Activated CD4-positive, alpha-beta T cell treated with anti-CD3 and anti-CD28 coated beads for 1 hour (primary cell): Measurements from ENCODE around the gene ZNF397.
"Not testable (repeated sequence)": the region's sequence is repeated elsewhere in the genome, so short reads cannot be mapped to it uniquely, and the experiment has no call there.

Experiments used
- DNase-seq: peaks from one replicate; pipeline ENCODE4 v3.0.0-alpha.2; 2020

Gene ZNF397

DNA sequence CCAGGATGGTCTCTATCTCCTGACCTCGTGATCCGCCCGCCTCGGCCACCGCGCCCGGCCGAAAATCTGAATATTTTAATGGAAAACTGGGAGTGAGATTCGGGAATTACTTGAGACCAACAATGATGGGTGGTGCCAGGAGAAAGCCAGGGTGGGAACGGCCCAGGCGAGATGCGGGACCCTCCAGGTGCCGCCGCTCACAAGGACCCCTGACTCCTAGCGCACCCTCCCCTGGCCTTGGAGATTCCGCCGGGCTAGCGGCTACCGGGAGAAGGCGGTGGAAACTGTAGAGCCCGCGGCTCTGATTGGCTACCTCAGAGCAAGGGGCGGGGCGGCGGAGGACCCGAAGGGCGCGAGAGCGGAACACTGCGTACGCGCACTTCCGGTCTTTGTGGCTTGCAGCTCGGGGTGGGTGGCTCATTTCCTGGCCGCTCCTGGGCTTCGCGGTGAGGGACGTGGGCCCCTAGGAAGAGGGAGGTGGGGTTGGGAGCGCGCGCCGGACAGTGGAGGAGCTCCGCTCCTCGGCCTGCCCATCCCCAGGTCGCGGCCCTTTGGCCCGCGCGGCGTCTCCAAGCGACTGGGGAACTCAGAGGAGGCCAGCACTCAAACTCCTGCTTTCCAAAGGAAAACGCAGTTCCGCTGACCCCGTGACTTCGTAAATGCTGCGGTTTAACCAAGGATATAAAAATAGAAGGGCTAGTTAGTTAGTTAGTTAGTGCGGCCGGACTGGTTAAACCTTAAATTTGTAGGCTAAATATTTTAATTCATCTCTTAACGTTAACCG lies at the start of gene ZNF397:
Gene ZNF397, plus strand, starts transcription at position 371 of the 784 bp plus-strand sequence. CDS start 1,437 bp downstream, outside the sequence.
- peak; percentile 91 for DNase-seq

DNA sequence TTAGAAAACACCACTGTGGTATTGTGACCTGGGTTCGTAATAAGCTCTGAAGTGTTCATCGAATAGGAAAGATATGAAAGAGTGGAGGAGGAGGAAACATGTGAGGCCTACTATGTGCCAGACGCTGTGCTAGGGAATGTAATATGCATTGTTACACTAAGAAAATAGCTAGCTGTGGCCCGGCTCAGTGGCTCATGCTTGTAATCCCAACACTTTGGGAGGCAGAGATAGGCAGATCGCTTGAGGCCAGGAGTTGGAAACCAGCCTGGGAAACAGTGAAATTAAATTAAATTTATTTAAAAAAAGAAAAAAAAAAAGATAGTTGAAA lies 49.2 kb upstream of the ZNF397 start:
- DNase-seq = no peak

DNA sequence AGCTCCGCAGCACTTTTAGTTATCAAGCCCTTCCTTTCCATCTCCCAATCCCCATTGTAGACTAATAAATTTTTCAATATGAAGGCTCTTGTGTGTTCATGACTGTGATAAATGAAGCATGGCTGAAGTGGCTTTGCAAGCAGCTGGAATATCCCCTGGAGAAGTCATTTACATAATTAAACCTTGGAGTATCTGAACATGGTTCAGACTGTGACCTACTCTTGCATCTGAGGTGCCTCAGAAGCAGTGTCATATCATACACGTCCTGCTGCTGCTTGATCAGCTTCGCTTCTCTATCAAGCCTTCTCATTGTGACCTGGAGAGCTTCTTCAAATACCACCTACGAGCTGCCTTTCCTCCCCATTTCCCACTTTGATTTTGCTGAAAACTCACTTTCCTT lies 48.4 kb upstream of the ZNF397 start:
- DNase-seq = no peak

DNA sequence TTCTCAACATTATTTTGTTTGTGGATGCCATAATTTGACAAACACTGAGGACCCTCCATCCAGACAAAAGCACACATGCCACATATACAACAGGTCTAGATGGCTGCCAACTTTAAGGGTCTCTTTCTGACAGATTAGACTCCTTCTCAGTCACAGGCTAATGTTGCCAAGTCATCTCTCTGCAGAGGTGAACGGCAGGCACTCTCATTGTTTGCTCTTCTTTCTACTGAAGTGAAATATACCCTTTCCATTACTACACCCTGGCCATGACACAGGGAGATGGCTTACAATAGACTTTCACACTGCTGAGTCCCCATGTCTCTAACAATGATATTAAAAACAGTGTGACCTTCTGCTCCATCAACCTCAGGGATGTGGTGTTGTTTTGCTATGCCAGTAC lies 47.5 kb upstream of the ZNF397 start:
- DNase-seq = no peak

DNA sequence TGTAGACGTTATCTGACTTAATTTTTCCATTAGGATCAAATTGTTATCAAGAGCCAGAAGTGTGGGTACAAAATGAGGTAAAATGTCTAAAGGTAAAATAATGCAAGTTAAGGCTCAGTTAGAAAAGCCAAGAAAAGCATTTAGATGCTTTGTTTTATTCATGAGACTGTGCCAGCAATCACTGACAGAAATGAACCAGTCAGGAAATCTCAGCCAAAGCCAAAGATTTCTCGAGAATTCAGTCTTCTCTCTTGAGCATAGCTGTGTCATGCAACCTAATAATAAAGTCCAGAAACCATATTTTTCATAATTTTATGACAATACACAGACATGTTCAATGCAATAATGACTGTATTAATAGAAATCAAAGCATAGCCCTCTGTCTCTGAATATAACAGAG lies 43.5 kb upstream of the ZNF397 start:
- no peak for DNase-seq

DNA sequence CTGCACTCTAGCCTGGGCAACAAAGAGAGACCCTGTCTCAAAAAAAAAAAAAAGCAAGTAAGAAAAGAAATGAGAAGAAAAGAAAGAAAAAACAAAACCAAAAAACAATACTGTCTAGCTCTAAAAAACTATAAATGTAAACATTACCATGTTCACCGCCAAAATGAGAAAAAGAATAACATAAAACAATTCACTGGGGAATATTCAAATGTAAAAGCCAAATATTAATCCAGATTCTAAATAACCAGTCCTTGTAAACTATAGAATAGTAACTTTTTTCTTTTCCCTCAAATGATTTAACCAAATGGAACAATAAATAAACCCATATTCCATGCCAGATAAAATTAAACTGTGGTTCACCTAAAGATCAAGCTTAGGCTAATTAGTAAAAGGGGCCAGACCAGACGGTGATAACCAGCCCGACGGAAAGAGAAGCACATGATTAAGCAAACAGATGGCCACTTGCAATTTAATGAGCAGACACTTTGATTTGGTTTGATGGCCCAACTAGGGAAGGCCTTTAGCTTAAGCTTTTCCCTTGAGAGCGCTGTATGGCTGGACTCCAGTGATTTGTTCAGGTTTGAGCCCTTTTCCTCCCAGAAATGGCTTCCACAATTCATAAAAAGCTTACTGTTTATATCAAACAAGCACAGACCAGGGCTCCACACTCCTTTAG lies 39.4 kb upstream of the ZNF397 start:
- DNase-seq = no peak

DNA sequence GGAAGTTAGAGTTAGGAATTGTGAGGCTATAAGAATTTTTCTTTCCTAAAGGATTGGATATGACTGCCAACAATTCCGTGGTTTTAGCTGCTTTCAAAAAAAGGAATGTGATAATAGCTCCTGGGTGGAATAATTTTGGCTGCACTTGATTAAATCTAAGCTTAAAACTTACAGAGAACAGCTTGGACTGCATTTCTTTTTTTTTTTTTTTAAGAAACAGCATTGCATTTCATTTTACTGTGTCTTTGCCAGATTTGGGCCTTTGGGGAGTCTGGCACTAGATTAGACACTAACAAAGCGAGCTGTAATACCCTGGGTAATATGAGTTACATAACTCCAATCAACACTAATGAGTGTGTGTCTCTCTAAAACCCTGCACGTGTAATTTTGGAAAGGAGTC lies 37.8 kb upstream of the ZNF397 start:
- no peak for DNase-seq

DNA sequence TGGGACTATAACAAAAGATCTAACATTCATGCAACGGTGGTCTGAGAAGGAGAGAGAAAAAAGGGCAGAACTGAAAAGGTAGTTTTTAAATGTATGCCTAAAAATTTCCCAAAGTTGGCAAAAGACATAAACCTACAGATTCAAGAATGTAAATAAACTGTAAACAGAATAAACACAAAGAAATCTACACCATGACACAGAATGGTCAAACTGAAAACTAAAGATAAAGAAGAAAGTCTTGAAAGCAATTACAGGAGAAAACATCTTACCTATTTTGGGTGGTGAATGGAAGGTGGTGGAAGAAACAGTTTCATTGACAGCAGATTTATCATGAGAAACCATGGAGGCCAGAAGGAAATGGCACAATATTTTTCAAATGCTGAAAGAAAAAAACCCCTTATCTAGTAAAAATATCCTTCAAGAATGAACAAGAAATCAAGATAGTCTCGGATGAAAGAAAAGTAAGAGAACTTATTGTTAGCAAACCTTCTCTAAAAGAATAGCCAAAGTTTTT lies 35.6 kb upstream of the ZNF397 start:
- no peak for DNase-seq

DNA sequence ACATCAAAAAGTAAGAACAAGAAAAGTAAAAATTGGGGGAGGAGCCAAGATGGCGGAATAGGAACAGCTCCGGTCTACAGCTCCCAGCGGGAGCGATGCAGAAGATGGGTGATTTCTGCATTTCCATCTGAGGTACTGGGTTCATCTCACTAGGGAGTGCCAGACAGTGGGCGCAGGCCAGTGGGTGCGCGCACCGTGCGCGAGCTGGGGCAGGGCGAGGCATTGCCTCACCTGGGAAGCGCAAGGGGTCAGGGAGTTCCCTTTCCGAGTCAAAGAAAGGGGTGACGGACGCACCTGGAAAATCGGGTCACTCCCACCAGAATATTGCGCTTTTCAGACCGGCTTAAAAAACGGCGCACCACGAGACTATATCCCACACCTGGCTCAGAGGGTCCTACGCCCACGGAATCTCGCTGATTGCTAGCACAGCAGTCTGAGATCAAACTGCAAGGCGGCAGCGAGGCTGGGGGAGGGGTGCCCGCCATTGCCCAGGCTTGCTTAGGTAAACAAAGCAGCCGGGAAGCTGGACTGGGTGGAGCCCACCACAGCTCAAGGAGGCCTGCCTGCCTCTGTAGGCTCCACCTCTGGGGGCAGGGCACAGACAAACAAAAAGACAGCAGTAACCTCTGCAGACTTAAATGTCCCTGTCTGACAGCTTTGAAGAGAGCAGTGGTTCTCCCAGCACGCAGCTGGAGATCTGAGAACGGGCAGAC lies 34.9 kb upstream of the ZNF397 start:
- DNase-seq = not testable (repeated sequence)

DNA sequence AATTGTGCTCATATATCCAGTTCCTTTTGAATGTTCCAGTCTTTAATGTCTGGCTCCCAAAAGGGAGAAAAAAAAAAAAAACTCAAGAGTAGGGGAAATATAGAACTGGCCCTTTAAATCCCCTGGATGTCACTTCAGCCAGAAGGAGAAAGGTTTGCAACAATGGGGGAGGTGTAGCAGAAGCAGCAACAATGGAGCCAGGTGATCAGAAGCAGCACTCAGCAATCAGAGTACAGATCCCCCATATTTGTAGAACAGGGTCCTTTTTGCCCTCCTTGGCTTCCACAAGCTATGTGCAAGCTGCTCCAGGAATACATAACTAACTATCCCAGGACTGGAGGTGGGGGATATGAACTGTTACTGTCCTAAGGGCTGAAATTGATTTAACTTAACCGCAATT lies 25.8 kb upstream of the ZNF397 start:
- DNase-seq = no peak

DNA sequence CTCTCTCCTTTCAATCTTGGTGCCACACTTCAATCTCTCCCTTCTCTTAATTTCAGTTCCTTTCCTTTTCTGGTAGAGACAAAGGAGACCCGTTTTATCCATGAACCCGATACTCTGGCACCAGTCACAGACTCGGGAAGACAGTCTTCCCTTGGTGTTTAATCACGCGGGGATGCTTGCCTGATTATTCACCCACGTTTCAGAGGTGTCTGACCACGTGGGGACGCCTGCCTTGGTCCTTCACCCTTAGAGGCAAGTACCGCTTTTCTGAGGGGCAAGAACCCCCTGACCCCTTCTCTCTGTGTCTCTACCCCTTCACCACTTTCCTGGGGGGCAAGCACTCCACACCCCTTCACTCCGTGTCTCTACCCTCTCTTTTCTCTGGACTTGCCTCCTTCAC lies 24.2 kb upstream of the ZNF397 start:
- not testable (repeated sequence) for DNase-seq

DNA sequence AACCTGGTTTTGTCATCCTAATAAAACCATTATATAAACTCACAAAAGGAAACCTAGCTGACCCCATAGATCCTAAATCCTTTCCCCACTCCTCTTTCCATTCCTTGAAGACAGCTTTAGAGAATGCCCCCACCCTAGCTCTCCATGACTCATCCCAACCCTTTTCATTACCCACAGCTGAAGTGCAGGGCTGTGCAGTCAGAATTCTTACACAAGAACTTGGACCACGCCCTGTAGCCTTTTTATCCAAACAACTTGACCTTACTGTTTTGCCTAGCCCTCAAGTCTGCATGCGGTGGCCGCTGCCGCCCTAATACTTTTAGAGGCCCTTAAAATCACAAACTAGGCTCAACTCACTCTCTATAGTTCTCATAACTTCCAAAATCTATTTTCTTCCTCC lies 21.5 kb upstream of the ZNF397 start:
- not testable (repeated sequence) for DNase-seq

DNA sequence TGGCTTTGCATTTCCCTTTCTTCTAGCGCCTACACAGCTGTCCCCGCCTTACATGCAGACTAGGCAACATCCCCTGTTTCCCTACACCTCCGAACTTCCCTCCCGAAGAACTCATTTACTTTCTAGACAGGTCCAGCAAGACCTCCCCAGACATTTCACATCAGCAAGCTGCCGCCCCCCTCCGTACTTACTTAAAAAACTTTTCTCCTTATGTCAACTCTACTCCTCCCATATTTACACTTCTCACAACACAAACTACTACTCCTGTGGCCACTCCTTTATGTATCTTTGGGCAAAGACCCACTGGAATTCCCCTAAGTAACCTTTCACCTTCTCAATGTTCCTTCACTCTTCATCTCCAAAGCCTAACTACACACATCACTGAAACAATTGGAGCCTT lies 20.4 kb upstream of the ZNF397 start:
- DNase-seq = no peak

DNA sequence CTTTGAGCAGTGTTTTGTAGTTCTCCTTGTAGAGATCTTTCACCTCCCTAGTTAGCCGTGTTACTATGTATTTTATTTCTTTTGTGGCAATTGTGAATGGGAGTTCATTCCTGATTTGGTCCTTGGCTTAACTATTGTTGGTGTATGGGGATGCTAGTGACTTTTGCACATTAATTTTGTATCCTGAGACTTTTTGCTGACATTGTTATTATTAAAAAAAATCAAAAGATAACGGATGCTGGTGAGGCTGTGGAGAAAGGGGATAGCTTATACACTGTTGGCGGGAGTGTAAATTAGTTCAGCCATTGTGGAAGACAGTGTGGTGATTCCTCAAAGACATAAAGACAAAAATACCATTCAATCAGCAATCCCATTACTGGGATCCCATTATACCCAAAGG lies 17.0 kb upstream of the ZNF397 start:
- DNase-seq = no peak

DNA sequence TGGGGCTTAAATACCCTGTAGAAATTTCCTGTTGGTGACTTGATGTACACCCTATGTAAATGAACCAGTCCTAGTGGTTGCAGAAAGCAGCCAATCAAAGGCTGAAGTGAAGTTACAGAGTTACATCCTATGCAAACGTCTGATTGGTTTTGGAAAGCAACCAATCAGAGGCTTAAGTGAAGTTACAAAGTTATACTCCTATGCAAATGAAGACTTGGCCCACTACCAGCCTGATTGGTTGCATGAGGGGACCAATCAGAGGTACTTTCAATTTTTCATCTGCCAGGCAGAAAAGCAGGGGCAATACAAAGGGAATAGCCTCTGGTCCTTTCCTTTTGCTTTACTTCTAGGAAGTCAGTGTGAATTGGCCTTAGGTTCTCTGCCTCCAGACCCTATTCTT lies 13.6 kb upstream of the ZNF397 start:
- DNase-seq = no peak

DNA sequence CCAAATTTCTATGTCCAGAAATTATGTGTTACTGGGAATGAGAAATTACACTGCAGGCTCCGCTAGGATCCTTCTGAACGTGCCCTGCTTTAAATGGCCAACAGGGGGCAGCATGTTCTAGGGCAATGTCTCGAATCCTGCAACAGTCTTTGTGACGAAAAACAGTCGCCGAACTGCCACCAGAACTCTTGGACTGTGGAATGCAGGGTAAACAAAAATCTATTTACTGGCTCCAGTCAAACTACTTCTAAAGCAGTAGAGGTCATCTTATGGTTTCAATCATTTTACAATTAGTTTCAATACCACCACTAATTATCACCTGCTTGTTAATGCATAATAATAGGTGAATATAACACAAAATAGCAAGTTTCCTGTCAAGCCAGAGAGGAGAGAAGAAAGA lies 9.8 kb upstream of the ZNF397 start:
- DNase-seq = peak; percentile 67

DNA sequence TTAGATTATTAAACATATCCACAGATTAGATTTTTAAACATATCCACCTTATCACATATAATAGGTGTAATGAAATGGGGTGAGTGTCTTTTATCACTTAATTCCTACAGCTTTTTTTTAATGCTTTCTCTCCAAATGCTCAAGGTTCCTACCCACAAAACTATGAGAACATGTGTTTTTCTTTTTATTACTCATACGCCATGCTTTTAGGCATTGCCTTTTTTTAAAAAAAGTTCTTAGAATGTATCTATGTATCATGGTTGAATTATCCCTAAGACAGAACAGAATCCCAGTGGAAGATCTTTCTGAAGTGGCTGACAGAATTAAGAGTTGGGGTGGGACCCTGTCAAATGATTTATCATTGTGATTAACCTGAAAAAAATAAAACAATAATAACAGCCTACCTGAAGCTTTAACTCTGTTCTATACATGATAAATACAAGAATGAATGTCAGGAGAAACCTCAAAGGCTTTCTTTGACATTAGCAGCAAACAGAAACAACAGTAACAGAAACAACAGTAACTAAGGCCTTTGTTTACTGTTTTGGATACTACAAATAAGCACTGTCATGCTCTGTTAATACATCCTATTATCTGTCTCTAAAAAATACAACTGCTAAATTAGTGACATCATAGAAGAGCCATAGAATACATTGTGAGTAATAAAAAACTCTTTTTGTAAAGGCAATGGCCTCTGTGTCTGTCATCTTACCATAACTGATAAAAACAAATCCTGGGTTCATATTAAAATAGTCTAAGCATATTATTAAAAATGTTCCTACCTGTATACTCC lies 4.1 kb upstream of the ZNF397 start:
- DNase-seq = no peak

DNA sequence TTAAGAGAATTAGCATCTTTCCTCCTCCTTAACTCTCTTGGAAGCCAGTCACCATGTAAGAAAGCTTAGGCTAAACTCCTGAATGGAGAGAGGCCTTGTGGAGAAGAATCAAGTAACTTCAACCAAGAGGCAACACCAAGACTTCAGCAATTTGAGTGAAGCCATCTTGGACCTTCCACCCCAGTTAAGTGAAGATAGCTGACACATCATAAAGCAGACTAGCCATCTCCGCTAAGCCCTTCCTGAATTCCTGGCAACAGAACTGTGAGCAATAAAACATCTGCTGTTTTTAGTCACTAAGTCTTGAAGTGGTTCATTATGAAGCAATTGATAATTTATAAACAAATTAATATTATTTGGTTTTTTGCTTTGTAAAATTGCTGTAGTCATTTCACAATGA lies 1.5 kb upstream of the ZNF397 start:
- no peak for DNase-seq

DNA sequence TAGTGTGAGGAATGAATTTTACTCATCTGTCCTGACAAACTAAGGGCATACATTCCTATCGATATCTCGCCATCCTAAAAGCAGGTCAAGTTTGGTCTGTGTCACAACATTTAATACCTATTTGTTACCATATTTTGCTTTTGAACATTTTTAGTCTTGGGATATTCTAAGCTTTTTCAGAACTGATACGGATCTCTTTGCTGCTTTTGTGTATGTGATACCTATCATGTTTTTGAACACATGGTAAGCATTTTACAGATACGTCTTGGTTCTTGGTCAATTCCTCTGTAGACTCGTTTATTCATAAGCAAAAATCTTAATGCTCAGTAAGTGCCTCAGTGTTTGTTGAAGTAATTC lies 592 bp downstream of the ZNF397 start:
- DNase-seq = no peak

DNA sequence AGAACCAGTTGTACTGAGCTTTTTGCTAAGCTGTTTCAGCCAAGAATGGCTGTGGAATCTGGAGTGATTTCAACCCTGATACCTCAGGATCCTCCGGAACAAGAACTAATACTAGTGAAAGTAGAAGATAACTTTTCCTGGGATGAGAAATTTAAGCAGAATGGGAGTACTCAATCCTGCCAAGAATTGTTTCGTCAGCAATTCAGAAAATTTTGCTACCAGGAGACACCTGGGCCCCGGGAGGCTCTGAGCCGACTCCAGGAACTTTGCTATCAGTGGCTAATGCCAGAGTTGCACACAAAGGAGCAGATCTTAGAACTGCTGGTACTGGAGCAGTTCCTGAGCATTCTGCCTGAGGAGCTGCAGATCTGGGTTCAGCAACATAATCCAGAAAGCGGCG lies 1.6 kb downstream of the ZNF397 start:
- DNase-seq = no peak

DNA sequence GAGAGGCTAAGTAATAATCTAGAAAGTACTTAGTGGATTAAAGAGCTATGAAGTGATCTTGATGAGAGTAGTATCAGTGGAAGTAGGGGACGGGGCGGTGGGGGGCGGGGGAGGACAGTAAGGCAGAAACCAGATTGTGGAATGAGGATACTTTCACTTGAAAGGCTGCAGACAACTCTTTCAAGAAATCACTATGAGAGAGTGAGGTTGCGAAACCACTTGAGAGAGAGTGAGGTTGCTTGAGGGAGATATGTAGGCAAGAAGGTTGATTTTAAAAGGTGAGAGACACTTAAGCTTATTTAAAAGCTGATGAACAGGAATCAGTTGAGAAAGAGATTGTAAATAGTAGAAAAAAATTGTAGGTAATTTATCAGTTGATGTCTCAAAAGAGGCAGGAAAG lies 3.8 kb downstream of the ZNF397 start:
- no peak for DNase-seq

DNA sequence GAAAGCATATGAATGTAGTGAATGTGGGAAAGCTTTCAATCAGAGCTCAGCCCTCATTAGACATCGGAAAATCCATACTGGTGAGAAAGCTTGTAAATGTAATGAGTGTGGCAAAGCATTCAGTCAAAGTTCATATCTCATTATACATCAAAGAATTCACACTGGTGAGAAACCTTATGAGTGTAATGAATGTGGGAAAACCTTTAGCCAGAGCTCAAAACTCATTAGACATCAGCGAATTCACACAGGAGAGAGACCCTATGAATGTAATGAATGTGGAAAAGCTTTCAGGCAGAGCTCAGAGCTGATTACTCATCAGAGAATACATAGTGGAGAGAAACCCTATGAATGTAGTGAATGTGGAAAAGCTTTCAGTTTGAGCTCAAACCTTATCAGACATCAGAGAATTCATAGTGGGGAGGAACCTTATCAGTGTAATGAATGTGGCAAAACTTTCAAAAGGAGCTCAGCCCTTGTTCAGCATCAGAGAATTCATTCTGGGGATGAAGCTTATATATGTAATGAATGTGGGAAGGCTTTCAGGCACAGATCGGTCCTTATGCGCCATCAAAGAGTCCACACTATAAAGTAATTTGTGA lies 5.0 kb downstream of the ZNF397 start:
- no peak for DNase-seq

DNA sequence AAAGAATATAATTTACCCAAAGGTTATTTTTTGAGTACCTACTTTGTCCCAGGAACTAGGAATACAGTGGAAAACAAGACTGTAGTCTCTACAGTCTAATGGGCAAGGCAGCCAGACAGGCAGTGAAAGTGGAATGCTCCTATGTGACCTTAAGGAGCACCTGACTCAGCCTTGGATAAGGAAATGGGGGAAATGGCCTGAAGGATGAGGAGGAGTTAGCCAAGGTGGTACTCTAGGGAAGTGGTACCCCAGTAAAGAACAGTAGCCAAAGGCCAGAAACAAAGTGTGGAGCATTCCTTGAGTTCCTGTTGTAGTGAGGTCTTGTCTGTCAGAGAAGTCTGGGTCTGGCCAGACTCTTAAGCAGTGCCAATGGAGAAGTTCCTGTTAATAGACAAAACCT lies 6.0 kb downstream of the ZNF397 start:
- DNase-seq = no peak
